HG03520 (cell line): ENCODE data around the gene PAK4.
"Not testable (repeated sequence)": the region's sequence is repeated elsewhere in the genome, so short reads cannot be mapped to it uniquely, and the experiment has no call there.

Source experiments
- ATAC-seq: cut with Tn5 transposase; IDR thresholded peaks from one replicate; pipeline ENCODE4 v1.9.1; 2021; ENCODE audit warnings: mild to moderate bottlenecking, moderate library complexity; ENCODE audit not compliant: unreplicated experiment

Gene PAK4

DNA sequence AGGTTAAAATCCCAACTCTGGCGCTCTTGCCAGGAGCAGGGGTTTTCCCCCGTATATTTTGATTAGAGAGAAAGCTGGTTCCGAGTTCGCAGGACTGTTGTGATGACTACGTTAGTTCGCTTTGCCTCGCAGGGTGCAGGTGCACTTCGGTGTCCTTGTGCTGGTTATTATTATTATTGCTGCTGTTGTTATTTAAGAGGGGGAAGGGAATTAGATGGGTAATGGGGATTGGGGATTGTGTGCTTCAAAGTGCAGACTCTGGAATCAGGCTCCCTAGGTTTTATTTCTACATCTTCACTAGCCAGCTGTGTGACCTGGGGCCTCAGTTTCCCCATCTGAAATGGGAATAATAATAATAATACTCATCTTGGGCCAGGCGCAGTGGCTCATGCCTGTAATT lies 26.2 kb upstream of the PAK4 start:
- ATAC-seq: no peak

- no peak for ATAC-seq
Measured at GRCh38 chr19:39100500-39101166, 25.0 kb upstream of the PAK4 start.

DNA sequence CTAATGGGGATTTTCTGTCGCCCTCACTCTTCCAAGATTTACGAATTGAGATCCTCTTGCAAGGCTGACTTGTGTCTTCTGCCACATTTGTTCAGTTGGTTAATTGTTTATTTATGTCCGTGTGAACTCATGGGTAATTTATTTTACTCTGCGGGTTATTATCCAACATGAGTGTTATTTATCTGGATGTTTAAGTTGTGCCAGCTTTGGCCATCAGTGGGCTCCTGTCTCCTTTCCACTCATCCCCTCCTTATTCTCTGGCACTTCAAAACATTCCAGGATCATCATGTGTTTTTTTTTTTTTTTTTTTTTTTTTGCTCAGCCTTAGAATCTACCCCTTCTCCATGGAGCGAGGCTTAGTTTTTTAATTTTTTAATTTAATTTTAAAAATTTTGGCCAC lies 22.4 kb upstream of the PAK4 start:
- ATAC-seq: no peak

DNA sequence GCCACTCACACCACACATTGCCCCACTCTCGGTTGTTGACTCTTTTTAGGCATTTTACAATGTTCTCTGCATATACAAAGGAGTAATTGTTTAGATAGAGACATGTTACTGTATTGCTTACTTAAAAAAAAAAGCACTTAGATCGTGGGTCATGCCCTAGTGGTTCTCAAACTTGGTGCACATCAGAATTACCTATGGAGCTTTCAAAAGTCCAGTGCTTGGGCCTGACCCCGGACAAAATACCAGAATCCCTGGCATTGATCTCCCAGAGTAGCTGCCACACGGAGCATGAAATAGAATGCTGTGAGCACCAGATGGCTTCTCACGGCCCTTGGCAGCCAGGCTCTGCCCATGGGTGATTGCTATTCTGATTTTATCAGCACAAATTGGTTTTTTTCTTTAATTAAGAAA lies 21.4 kb upstream of the PAK4 start:
- no peak for ATAC-seq

DNA sequence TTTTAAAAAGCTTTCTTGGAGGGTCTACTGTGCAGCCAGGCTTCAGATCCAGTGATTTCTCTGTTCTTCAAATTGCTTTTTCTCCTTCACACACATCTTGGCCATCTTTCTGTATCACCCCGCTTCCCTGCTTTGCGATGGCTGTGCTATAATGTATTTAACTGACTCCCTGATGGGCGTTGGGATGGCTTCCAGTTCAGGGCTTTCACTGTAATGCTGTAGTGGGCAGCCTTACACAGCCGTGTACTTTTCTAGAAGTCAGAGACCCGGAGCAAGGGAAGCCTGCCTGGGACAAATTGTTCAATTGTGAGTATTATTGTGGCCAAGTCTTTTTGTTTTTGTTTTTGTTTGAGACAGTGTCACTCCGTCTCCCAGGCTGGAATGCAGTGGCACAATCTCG lies 19.4 kb upstream of the PAK4 start:
- no peak for ATAC-seq

DNA sequence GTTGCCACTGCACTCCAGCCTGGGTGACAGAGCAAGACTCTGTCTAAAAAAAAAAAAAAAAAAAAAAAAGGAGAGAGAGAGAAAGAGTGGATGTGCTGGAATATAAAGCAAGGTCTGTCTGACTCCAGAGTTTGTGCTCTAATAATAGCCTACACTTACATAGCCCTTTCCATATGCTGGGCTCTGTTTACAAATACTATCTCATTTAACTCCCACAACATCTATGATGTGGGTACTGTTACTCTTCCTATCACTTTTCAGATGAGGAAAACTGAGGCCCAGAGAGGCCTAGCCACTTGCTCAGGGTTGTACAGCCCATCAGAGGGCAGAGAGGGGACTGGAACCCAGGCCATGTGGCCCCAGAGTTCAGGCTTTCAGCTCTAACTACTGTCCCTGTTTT lies 15.9 kb upstream of the PAK4 start:
- ATAC-seq: no peak

- ATAC-seq: no peak
Measured at GRCh38 chr19:39110263-39110967, 15.2 kb upstream of the PAK4 start.

- no peak for ATAC-seq
Measured at GRCh38 chr19:39111593-39112199, 13.9 kb upstream of the PAK4 start.

DNA sequence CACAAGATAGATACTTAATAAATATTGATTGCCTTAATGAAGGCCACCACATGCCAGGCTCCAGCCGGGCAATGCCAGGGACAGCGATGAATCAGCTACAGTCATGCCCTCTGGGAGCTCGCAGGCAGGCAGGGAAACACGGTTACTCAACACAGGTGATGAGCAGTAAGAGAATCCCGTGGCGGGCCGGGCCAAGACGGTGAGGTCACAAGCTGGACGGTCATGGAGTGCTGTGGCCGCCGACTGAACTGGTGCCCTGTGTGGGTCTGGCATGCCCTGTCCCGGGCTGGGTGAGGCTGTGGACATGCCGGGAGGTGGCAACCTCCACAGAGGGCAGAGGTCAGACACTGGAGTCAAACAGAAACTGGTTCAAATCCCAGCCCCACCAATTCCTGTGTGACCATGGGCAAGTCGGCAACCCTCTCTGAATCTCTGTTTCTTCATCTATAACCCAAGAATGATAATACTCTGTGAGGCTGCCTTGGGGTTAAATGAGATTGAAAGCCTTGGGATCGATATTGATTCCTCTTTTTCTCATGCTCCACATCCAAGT lies 13.2 kb upstream of the PAK4 start:
- ATAC-seq: no peak

- no peak for ATAC-seq
Measured at GRCh38 chr19:39113199-39113598, 12.4 kb upstream of the PAK4 start.

GRCh38 chr19:39115105-39115847 lies 10.3 kb upstream of the PAK4 start:
- ATAC-seq: no peak

- ATAC-seq: not testable (repeated sequence)
Measured at GRCh38 chr19:39117023-39117422, 8.6 kb upstream of the PAK4 start.

DNA sequence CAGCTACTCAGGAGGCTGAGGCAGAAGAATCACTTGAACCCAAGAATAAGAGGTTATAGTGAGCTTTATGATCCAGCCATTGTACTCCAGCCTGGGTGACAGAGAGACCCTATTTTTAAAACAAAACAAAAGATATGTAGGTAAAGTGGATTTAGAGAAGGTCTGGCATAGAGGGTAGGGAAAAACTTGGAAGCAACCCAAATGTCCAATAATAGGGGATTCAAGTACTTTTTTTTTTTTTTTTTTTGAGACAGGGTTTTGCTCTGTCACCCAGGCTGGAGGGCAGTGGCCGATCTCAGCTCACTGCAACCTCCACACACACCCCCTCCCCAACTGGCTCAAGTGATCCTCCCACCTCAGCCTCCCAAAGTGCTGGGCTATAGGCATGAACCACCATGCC lies 5.8 kb upstream of the PAK4 start:
- ATAC-seq: no peak

DNA sequence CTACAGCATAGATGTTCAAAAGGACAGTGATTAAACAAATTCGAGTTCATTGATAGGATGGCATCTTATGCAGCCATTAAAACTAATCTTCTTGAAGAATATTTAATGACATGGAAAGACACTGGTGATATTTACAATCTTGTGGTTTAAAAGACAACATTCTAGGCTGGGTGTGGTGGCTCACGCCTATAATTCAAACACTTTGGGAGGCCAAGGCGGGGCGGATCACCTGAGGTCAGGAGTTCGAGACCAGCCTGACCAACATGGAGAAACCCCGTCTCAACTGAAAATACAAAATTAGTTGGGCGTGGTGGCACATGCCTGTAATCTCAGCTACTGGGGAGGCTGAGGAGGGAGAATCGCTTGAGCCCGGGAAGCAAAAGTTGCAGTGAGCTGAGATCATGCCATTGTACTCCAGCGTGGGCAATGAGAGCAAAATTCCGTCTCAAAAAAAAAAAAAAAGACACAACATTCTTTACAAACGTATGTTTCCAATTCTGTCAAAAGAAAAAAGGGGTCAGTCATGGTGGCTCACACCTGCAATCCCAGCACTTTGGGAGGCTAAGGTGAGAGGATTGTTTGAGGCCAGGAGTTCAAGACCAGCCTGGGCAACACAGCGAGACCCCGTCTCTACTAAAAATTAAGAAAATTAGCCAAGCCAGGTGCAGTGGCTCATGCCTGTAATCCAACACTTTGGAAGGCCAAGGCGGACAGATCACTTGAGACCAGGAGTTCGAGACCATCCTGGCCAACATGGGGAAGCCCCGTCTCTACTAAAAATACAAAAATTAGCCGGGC lies 2.5 kb upstream of the PAK4 start:
- no peak for ATAC-seq

GRCh38 chr19:39124136-39124764 lies 1.3 kb upstream of the PAK4 start:
- no peak for ATAC-seq

- ATAC-seq: no peak
Measured at GRCh38 chr19:39125199-39125553, 410 bp upstream of the PAK4 start.

GRCh38 chr19:39126312-39127187 lies 964 bp downstream of the PAK4 start:
- no peak for ATAC-seq

DNA sequence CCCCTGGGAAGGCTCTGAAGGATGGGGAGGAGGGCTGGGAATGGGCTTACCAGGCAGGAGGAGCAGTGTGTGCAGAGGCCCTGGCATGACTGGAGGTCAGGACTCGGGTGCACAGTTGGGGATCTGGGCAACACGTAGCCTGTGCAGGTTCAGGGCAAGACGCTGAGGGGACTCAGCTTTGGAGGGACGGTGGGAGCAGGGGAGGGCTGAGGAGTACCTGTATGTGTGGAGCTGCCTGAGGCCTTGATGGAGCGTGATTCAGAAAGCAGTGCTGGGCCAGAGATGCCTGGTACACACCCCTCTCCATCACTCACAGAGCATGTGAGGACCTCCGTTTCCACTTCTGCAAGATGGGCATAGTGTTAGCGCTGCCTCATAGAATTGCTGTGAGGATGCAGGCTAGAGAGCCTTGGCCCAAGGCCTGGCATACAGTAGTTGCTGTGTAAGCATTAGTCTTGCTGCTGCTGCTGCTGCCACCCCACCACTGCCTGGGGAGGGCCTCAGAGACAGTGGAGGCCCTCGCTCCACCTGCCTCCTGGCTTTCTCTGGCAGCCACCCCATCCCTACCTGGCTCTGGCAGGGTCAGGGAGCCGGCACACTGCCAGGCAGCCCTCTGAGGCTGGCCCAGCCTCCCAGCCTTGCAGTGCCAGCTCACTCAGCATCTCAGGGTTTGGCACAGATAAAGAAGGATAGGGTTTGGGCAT lies 2.4 kb downstream of the PAK4 start:
- no peak for ATAC-seq
